Esophagus mucosa (tissue), 1 donor: ENCODE measurements around the gene SH3PXD2A. TPM values are rescaled to one million over a fixed set of nuclear protein-coding genes. Genes with fewer than 3 reads are reported as not detected.

ENCODE experiments used
- ATAC-seq: fragments of 200-7000 bp; cut with Tn5 transposase; one replicate; pipeline ENCODE4 v1.9.1; 2020
- total RNA-seq: library from RNA; stranded (reverse); gene quantifications from one replicate; pipeline ENCODE4 v1.2.4, GENCODE V29; 2023
- donor health status: DM: yes; HTN: yes; CAD: no.

The SH3PXD2A gene
- total RNA-seq, 1 donor from 2014 or later, result 34.0 TPM

DNA sequence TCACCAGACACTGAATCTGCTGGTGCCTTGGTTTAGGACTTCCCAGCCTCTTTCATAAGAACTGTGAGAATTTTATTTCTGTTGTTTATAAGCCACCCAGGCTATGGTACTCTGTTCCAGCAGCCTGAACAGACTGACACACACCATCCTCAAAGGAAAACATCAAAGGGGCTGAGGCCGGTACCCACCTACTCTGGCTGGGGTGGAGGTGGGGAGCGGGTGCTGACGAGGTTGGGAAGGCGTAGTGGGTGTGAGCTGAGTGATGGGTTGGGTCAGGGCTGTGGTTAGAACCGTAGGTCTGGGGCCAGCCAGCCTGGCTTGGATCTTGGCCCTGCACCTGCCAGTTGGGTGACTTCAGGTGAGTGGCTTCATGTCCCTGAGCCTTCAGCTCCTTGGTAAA lies 136.3 kb downstream of the SH3PXD2A start:
- ATAC-seq, result peak; percentile 12

GRCh38 chr10:103718247-103718620 lies 137.1 kb downstream of the SH3PXD2A start:
- ATAC-seq, result no peak

DNA sequence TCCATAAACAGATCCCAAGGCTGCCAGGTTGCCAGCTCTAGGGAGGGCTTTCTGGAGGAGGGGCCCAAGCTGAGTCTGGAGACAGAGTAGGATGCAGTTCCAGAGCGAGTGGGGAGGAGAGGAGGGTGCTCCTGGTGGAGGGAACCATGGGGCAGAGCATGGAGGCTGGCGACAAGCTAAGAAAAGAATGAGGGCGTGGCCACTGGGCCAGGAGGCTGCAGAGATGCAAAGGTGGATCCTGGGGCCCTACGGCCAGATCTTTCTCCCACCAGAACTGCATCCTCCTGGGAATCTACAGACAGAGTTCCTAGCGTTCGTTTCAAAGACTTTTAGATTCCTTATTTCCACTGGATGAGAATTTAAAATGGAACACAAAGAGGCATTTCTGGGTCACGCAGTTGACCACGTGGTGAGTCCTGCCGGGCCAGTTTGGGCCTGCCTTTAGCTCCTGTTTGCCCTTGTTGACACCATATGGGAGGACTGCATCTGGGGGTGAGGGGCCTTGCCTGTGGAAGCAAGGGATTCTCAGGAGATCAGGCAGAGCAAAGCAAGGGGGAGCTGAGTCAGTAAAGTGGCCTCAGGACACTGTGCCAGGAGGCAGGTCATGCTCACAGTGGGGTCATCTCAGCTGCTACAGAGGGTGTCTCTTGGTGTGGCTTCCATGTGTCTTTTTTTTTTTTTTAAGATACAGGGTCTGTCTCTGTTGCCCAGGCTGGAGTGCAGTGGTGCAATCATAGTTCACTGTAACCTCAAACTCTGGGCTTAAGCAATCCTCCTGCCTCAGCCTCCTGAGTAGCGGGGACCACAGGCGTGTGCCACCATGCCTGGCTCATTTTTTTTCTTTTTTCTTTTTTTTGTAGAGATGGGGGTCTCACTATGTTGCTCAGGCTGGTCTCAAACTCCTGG lies 137.8 kb downstream of the SH3PXD2A start:
- ATAC-seq, result peak; percentile 17

DNA sequence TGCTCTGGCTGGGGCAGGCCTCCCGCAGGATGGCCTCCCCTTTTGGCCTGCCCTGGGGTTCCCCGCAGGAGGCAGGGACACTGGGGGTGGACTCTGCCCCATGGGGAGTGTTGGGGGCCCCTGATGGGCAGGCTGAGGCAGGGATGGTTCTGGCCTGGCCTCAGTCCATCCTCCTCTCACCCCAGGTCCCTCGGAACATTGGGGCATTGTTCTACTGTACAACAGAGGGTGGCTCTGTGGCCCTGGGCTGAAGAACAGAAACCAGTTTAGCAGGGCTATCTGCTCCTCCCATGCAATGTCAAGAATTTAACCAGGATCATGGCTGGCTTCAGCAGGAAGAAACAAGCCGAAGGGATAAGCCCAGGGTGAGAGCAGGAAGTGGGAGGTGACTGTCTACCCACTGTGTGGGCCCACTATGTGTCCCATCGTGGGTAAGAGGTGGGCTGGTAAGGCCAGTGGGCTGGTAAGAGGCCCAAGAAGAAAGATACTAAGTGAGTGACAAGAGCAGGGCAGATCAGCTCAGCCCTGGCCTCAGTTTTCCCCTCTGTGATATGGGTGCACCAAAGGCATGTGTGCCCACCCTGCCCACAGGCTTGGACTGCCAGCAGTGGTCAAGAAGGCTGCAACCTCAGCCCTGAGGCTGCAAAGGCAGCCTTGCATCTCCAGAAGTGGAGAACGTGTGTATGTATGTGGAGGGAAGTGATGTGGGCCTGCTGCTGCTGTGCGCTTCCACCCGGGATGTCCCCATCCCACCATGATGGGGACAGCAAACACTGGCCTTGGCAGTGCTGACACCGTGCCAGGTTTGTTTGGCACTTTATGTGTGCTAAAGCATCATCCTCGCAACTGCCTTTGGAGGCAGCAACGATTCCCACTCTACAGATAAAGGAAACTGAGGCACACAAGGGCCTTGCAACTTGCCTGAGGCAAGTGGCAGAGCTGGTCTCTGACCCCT lies 138.9 kb downstream of the SH3PXD2A start:
- peak; percentile 86 for ATAC-seq

DNA sequence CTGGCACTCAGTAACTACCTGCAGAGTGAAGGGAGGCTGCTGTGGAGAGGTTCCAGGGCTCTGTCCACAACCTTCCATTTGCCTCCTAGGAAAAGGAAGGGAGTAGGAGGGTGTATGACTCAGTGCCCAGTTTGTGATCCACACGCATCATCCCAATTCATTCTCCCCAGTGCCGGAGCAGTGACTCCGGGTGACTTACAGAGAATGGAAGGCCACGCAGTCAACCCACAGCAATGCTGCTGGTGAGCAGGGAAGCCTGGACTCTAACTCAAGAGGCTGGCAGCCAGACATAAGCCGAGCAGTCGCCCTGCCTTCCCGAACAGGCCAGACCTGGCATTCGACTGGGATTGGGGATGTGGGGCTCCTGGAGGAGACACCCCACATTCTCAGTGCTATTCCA lies 139.9 kb downstream of the SH3PXD2A start:
- ATAC-seq, result peak; percentile 42

DNA sequence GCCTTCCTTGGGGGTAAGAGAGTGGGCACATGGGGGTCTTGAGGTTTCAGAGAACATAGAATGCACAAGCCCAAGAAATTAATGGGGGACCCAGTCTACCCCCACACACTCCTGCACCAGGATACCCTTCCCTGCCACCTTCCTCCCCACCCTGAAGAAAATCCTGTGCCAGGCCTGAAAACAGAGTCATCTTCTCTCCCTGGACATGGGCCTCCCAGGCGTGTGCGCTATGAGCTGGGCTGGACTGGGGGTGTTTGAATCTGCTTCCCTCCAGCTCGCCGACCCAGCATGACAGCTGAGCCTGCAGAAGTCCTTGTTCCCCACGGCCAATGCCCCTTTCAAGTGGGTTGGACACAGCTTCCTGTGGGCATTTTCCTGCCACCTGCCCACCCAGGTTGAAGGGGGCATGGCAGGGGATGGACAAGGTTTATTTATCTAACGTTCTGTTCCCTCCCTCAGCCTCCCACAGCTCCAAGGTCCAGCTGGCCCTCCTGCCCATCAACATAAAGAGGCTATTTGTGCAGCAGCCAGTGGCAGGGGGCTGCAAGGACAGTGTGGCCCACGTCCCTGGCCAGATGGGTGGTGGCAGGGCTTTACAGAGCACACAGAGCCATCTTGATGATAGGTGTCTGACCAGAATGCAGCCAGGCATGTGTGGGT lies 141.0 kb downstream of the SH3PXD2A start:
- ATAC-seq, result no peak

DNA sequence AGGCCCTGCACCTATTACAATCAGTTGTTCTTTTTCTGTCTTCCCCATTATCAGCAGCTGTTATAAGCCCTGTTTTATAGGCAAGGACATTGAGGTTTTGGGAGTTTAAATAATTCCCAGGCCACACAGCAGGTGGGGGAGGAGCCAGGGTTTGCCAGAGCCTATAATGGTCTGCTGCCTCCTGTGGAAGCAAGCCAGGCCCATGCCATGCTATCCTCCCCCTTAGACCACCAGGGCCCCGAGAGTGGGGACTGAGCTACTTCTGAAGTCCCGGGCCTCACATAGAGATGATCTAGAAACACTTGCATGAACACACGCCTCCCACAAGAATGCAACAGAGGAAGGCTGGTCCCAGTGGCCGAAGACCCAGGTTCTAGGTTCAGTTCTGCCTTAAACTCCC lies 141.7 kb downstream of the SH3PXD2A start:
- ATAC-seq, result no peak

DNA sequence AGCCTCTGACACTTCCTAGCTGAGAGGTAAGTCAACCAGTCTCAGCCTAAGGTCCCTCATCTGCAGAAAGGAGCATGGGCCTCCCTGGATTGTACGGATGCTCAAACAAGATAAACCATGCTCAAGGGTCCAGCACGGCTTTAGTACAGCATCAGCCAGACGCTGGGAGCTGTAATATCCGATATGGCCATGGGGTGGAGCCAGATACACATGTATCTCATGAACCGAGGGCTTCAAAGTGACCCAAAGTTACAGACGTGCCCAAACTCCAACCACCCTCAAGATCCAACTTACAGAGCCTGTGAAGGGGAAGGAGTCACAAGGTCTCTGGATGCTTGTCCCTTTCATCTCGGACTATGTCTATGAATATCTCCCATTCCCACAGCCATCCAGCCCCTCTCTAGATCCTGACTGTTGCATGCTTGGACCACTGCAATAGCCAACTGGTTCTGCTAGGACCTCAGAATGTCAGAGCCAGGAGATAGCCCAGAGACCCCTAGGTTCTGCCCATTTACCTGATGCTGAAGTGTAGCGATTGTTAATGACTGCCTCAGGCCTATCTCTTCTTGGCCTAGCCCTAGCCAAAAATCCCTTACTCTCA lies 142.4 kb downstream of the SH3PXD2A start:
- ATAC-seq, result peak; percentile 65

GRCh38 chr10:103712146-103712545 lies 143.2 kb downstream of the SH3PXD2A start:
- ATAC-seq, result no peak

- ATAC-seq, result no peak
Measured at GRCh38 chr10:103711351-103711994, 143.9 kb downstream of the SH3PXD2A start.

DNA sequence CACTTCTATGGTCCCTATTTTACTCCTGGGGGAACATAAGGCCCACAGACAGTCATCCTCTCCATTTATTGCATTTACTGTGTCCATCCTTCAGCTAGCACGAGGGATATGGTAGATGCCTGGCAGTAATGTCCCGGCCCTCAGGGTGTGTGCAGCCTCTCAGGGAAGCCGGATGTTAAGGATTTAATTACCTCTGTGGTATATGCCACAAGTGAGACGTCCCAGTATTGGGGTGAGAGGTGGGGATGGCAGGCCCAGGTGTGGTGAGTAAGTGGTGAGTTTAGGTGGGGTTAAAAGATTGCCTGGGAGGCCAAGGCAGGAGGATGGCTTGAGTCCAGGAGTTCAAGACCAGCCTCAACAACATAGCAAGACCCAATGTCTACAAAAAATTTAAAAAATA lies 144.9 kb downstream of the SH3PXD2A start:
- no peak for ATAC-seq

- no peak for ATAC-seq
Measured at GRCh38 chr10:103709341-103709920, 145.9 kb downstream of the SH3PXD2A start.

GRCh38 chr10:103708627-103709288 lies 146.6 kb downstream of the SH3PXD2A start:
- no peak for ATAC-seq

DNA sequence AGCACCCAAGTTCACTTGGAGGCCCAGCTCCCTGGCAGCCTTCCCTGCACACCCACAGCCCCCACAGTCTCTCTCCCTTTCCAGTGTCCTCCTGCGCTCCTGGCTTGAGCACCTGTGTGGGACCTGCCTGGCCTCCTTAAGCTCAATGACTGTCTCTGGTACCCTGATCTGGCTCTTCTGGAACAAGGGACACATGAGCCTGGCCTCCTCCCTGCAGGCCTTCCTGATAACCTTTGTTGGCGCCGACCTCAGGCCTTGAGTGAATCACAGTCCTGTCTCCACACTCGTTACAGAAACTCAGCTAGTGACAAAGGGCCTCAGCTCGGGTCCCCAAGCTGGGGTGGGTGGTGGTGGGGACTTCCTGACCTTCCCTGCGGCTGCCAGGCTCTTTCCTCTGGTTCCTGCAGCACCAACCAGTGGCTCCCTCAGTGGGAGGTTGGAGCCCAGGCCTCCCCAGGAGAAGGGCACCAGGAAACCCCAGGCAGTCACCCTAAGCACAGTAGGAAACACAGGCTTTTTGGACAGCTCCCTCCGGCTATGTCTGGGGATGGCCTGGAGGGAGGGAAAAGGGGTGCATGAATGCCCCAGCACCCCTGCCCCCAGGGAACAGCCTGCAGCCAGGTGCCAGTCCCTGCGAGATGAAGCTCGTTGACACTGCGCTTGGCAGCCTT lies 147.3 kb downstream of the SH3PXD2A start:
- no peak for ATAC-seq

GRCh38 chr10:103706762-103707161 lies 148.6 kb downstream of the SH3PXD2A start:
- ATAC-seq, result no peak

DNA sequence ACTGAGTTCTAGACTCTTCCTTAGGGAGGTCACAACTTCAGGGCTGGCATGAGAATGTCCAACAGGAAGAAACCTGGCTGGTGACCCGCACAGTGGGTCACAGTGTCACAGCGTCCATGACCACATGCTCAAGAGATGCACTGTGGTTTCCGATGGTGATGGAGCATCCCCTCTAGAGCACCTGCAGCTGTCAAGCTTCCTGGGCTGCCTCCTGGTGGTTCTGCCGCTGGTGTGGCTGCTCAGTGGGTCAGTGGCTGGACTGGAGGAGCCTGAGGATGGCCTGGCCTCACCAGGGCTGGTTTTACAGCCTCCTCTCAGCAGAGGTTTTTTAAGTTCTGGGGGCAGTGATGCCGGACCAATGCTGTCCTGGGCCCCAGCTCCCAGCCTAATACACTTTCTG lies 149.3 kb downstream of the SH3PXD2A start:
- no peak for ATAC-seq

DNA sequence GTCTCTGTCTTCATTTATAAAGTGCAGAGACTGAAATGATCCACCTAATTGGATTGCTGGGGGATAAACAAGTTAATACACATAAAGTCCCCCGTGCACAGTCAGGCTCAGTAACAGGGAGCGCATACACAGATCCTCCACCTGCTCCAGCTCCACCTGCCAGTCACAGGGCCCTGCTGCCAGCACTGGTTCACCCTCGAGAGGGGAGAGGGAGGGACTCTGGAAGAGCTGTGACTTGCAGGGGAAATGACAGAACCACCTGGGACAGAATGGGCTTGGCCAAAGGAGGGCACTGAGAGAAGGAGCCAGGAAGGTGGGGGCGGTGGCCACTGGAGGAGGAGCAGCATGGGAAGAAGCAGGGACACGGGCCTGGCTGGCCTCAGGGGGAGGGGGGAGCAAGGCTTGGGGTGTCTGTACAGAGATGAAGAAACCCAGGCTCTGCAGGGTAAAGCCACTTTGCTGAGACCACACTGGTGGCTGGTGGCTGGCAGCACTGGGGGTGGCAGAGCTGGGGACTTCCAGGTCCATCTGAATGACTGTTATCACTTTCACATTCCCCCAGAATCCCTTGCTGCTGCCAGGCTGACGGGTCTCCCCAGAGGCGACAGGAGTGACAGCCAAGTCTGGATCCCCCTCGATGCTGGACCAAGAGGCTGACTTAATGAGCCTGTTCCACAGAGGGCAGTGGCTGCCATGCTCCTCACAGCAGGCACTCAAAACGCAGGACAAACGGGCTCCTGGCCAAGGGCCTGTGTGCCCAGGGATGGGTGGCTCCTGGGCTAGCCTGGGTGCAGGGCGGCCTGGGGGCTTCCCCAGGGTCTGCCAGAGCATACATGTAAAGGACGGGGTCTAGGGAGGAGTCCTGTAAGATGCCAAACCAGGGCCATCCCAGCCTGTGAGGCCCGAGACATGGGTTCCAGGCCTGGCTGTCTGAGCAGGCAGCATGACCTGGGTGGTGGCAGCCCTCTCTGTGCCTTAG lies 151.1 kb downstream of the SH3PXD2A start:
- no peak for ATAC-seq

- no peak for ATAC-seq
Measured at GRCh38 chr10:103701380-103702222, 153.8 kb downstream of the SH3PXD2A start.
